GM12873 (cell line): ENCODE measurements around the gene SLC7A11.

Experiments
- CTCF ChIP-seq: IDR thresholded peaks from 2 replicates; pipeline ENCODE4 v1.5.1; 2012; ENCODE audit warnings: low read depth, mild to moderate bottlenecking, moderate library complexity, low read length, control low read depth; ENCODE audit not compliant: insufficient read depth; ENCODE audit errors: missing control alignments

The SLC7A11 gene

GRCh38 chr4:138140879-138141278 is 101.3 kb downstream of the SLC7A11 start:
- TF ChIP-seq CTCF, result no peak

DNA sequence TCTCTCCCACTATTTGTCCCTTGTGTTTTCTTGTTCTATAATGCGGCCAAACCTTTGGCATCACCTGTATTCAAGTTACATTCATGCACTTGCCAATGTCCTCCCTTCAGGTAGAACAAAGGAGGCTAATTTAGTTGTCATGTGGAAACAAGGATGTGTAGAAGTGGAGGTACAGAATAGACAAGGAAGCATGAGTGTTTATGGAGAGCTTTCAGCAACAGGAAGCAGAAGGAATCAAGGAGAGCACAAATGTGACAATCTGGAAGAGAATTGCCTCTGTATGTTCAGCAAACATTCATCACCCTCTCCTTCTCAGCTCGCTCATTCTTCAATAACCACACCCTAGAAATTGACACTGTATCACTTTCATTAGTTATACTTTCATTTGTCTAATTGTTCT is 103.4 kb downstream of the SLC7A11 start:
- no peak for TF ChIP-seq CTCF

GRCh38 chr4:138135610-138136009 is 106.5 kb downstream of the SLC7A11 start:
- no peak for TF ChIP-seq CTCF

- TF ChIP-seq CTCF, result no peak
Observed at GRCh38 chr4:138118270-138118669, 123.9 kb downstream of the SLC7A11 start.

- no peak for TF ChIP-seq CTCF
Observed at GRCh38 chr4:138115053-138115452, 127.1 kb downstream of the SLC7A11 start.

GRCh38 chr4:138114434-138114833 is 127.7 kb downstream of the SLC7A11 start:
- TF ChIP-seq CTCF, result no peak
